ENCODE results near the gene SH3GL2.

- TF ChIP-seq, protein P1, sequence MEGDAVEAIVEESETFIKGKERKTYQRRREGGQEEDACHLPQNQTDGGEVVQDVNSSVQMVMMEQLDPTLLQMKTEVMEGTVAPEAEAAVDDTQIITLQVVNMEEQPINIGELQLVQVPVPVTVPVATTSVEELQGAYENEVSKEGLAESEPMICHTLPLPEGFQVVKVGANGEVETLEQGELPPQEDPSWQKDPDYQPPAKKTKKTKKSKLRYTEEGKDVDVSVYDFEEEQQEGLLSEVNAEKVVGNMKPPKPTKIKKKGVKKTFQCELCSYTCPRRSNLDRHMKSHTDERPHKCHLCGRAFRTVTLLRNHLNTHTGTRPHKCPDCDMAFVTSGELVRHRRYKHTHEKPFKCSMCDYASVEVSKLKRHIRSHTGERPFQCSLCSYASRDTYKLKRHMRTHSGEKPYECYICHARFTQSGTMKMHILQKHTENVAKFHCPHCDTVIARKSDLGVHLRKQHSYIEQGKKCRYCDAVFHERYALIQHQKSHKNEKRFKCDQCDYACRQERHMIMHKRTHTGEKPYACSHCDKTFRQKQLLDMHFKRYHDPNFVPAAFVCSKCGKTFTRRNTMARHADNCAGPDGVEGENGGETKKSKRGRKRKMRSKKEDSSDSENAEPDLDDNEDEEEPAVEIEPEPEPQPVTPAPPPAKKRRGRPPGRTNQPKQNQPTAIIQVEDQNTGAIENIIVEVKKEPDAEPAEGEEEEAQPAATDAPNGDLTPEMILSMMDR (conservative IDR thresholded peaks at IDR 0.05; ENCODE audit: low read length), result no peak
- TF ChIP-seq EZH2phosphoT487 (IDR thresholded peaks at IDR 0.05; ENCODE audit: borderline replicate concordance), result no peak
Measured at GRCh38 chr9:17651725-17652124, 72.9 kb downstream of the SH3GL2 start.
